SK-N-SH (cell line): Measurements from ENCODE around the gene KCNN3. TPM values are rescaled to one million over a fixed set of nuclear protein-coding genes. Genes with fewer than 3 reads are reported as not detected.
A peak's percentile ranks its signal among the peaks of the same experiment; 100 is the strongest.

Experiments
- CTCF ChIA-PET: fragments of 300-600, 350-600 bp; formaldehyde crosslinking; extraction: SDS; loops from one replicate; lab custom pipeline; 2021; lab: Yijun Ruan, JAX
- POLR2A ChIA-PET: fragments of 350-600 bp; sonication (Branson Sonifier 250); formaldehyde crosslinking; extraction: SDS; loops from one replicate; lab custom pipeline; 2020; ENCODE audit warnings: antibody characterized with exemption, inconsistent platforms; lab: Yijun Ruan, JAX
- DNase-seq: peaks from one replicate; pipeline ENCODE4 v3.0.0; 2012
- H2AFZ ChIP-seq: fragments of 200-600 bp; sonication (generic); 2 replicates; pipeline ENCODE4 v1.8.1; 2016; ENCODE audit warnings: antibody characterized with exemption, mild to moderate bottlenecking, low read depth
- H3F3A ChIP-seq: fragments of 200-600 bp; sonication (generic); replicated peaks from 2 replicates; pipeline ENCODE3; 2016; ENCODE audit warnings: antibody characterized with exemption, mild to moderate bottlenecking; ENCODE audit not compliant: insufficient read depth
- H3K27ac ChIP-seq, 2 experiments: fragments of 200-500 bp in 1 of 2; fragments of 200-600 bp in 1 of 2; sonication (Bioruptor generic) in 1 of 2; sonication (generic), shearing (Covaris generic) in 1 of 2; 2 replicates each; pipeline versions ENCODE4 v1.5.1 to v1.6.1; 2014 to 2016; ENCODE audit warnings: low read depth in 2 of 2, inconsistent platforms in 1 of 2, low read length in 1 of 2, mild to moderate bottlenecking in 1 of 2, mixed read lengths in 1 of 2
- H3K27me3 ChIP-seq: fragments of 200-600 bp; sonication (generic), shearing (Covaris generic); 2 replicates; pipeline ENCODE4 v1.6.1; 2016; ENCODE audit warnings: mixed run types; ENCODE audit not compliant: insufficient read depth
- H3K36me3 ChIP-seq, 2 experiments: fragments of 200-500 bp in 1 of 2; fragments of 200-600 bp in 1 of 2; sonication (Bioruptor generic) in 1 of 2; sonication (generic) in 1 of 2; replicated peaks in 1 of 2; 2 replicates each; pipeline versions ENCODE3 to v1.5.1; 2014 to 2016; ENCODE audit warnings: low read length in 1 of 2, mild to moderate bottlenecking in 1 of 2; ENCODE audit not compliant: insufficient read depth in 2 of 2, control insufficient read depth in 1 of 2
- H3K4me1 ChIP-seq, 2 experiments: fragments of 200-500 bp in 1 of 2; fragments of 200-600 bp in 1 of 2; sonication (Bioruptor generic) in 1 of 2; sonication (generic), shearing (Covaris generic) in 1 of 2; 2 replicates each; pipeline versions ENCODE4 v1.5.1 to v1.6.1; 2014 to 2016; ENCODE audit warnings: low read depth in 1 of 2, low read length in 1 of 2, mixed run types in 1 of 2; ENCODE audit not compliant: insufficient read depth in 2 of 2, control insufficient read depth in 1 of 2
- H3K4me2 ChIP-seq: fragments of 200-600 bp; sonication (generic), shearing (Covaris generic); 2 replicates; pipeline ENCODE4 v1.6.1; 2017; ENCODE audit warnings: mixed run types
- H3K4me3 ChIP-seq, 2 experiments: fragments of 200-500 bp in 1 of 2; fragments of 200-600 bp in 1 of 2; sonication (Bioruptor generic) in 1 of 2; sonication (generic), shearing (Covaris generic) in 1 of 2; 2 replicates each; pipeline versions ENCODE4 v1.5.1 to v1.8.1; 2014 to 2016; ENCODE audit warnings: low read depth in 2 of 2, inconsistent platforms in 1 of 2, low read length in 1 of 2, mild to moderate bottlenecking in 1 of 2, mixed read lengths in 1 of 2, moderate library complexity in 1 of 2
- H3K79me2 ChIP-seq: fragments of 200-600 bp; sonication (generic); 2 replicates; pipeline ENCODE4 v1.8.1; 2017; ENCODE audit warnings: mild to moderate bottlenecking; ENCODE audit not compliant: insufficient read depth
- H3K9ac ChIP-seq: fragments of 200-600 bp; sonication (generic); 2 replicates; pipeline ENCODE4 v1.6.1; 2017; ENCODE audit warnings: mixed run types
- H3K9me2 ChIP-seq: fragments of 200-600 bp; sonication (generic); 2 replicates; pipeline ENCODE4 v1.6.1; 2017; ENCODE audit warnings: mixed run types
- H3K9me3 ChIP-seq: fragments of 200-600 bp; sonication (generic); 2 replicates; pipeline ENCODE4 v1.6.1; 2017; ENCODE audit warnings: mixed run types, mild to moderate bottlenecking, moderate library complexity
- H4K20me1 ChIP-seq: fragments of 200-600 bp; sonication (generic); 2 replicates; pipeline ENCODE4 v1.6.1; 2017; ENCODE audit warnings: mild to moderate bottlenecking, mixed run types; ENCODE audit not compliant: insufficient read depth
- ELF1 ChIP-seq: IDR thresholded peaks from 2 replicates; pipeline ENCODE4 v1.4.0; 2012
- FOSL2 ChIP-seq: IDR thresholded peaks from 2 replicates; pipeline ENCODE4 v1.4.0; 2012; ENCODE audit warnings: low read depth, mild to moderate bottlenecking, moderate library complexity, borderline replicate concordance
- FOXJ3 ChIP-seq: sonication (generic); formaldehyde crosslinking; IDR thresholded peaks from 2 replicates; pipeline ENCODE4 v1.5.1; 2020; ENCODE audit warnings: mild to moderate bottlenecking, missing genetic modification reagents
- GATA2 ChIP-seq: sonication (generic); formaldehyde crosslinking; IDR thresholded peaks from 2 replicates; pipeline ENCODE4 v1.5.0; 2020; ENCODE audit warnings: mild to moderate bottlenecking, missing genetic modification reagents
- MEF2A ChIP-seq: IDR thresholded peaks from 2 replicates; pipeline ENCODE4 v1.4.0; 2012; ENCODE audit warnings: low read depth, borderline replicate concordance
- MXI1 ChIP-seq: IDR thresholded peaks from 2 replicates; pipeline ENCODE4 v1.6.1; 2012; ENCODE audit warnings: mild to moderate bottlenecking, low read depth, low read length, improper control_type of control experiment
- NRF1 ChIP-seq: IDR thresholded peaks from 2 replicates; pipeline ENCODE4 v1.6.1; 2012; ENCODE audit warnings: low read depth, mild to moderate bottlenecking, low read length
- POLR2AphosphoS5 ChIP-seq: IDR thresholded peaks from 2 replicates; pipeline ENCODE4 v1.6.1; 2012; ENCODE audit warnings: low read depth, low read length
- RAD21 ChIP-seq: IDR thresholded peaks from 2 replicates; pipeline ENCODE4 v1.6.1; 2012; ENCODE audit warnings: mild to moderate bottlenecking, low read length
- RCOR1 ChIP-seq: fragments of 150-350 bp; IDR thresholded peaks from 2 replicates; pipeline ENCODE4 v1.6.1; 2017; ENCODE audit warnings: antibody characterized with exemption, low read length
- RXRA ChIP-seq: IDR thresholded peaks from 2 replicates; pipeline ENCODE4 v1.4.0; 2012; ENCODE audit warnings: low read depth, mild to moderate bottlenecking, borderline replicate concordance
- SMC3 ChIP-seq: IDR thresholded peaks from 2 replicates; pipeline ENCODE4 v1.6.1; 2012; ENCODE audit warnings: low read depth, low read length, improper control_type of control experiment
- TCF12 ChIP-seq: IDR thresholded peaks from 2 replicates; pipeline ENCODE4 v1.4.0; 2012
- YY1 ChIP-seq: IDR thresholded peaks from 2 replicates; pipeline ENCODE4 v1.4.0; 2012; ENCODE audit warnings: low read depth, mild to moderate bottlenecking
- whole genome bisulfite sequencing: methylation state at CpG from one replicate; pipeline ENCODE4 v1.1.6; 2017; ENCODE audit warnings: low lambda C conversion rate; 5-methylcytosine and 5-hydroxymethylcytosine counted together
- polyA plus RNA-seq, 3 experiments: library from polyadenylated mRNA; depleted of rRNA; stranded (reverse); fragments of >200 nt; gene quantifications; 2 replicates each; pipeline ENCODE4 v1.2.3, GENCODE V29; 2012
- TF ChIP-seq, protein P1 (sequence below): IDR thresholded peaks from 2 replicates; pipeline ENCODE4 v1.4.0; 2012; ENCODE audit warnings: low read depth, borderline replicate concordance
- TF ChIP-seq, protein P2 (sequence below): fragments of 150-350 bp; IDR thresholded peaks from 2 replicates; pipeline ENCODE4 v1.6.1; 2016; ENCODE audit warnings: mild to moderate bottlenecking, low read depth, low read length
- TF ChIP-seq, protein P3 (sequence below): fragments of 200-600 bp; sonication (generic); IDR thresholded peaks from 2 replicates; pipeline ENCODE4 v1.6.1; 2017; ENCODE audit warnings: antibody characterized with exemption, mild to moderate bottlenecking, moderate library complexity
- TF ChIP-seq, protein P4 (sequence below): fragments of 150-350 bp; IDR thresholded peaks from 2 replicates; pipeline ENCODE4 v1.6.1; 2017; ENCODE audit warnings: antibody characterized with exemption, low read length, low read depth, borderline replicate concordance
- TF ChIP-seq, protein P5 (sequence below): IDR thresholded peaks from 2 replicates; pipeline ENCODE4 v1.4.0; 2012; ENCODE audit warnings: low read depth

Gene KCNN3
- polyA plus RNA-seq, 1 of the 3 experiments (the other 2 are of a cell fraction) = 0.16 TPM

DNA sequence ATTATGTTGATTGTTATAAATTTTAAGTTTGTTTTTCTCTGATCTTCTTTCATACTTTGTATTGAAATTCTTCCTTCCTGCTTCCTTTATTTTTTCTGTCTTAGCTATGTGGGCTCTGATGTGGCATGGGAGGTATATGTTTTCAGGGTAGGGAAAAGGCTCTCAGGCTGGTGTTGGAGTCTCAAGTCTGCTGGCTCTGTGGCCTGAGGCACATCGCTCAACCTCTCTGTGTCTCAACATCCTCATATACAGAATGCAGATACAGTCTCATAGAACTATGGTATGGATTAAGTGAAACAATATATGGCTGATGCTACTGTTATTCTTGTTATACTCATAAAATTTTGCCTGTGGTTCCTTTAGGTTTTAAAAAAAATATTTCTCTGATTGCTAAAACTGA lies 105.9 kb downstream of the KCNN3 start:
- no peak overlapping the region for H3K9ac ChIP-seq
- no peaks in the 10 kb centered on the region for H3K9me2 ChIP-seq

DNA sequence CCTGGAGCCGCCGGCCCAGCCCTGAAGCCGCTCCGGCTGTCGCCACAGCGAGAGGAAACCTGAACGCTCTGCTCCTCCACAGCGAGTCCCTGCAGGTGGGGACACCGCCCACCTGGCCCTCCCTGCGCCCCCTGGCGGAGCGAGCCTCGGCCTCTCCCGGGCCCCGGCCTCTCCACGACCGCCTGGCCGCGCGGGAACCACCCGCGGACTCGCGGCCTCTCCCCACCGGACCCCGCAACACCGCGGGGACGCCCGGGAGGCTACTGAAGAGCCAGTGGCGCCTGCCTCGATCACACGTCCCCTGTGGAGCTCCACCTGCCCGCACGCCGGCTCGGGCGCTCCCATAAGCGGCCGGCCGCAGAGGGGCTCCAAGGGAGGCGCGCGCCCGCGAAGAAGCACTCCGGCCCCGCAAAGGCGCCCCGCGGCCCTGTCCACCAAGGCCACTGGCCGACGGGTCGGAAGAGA lies 109.6 kb downstream of the KCNN3 start:
- Histone ChIP-seq H3K27ac (no peak overlapping the region), H3K9ac (no peak overlapping the region), H3K79me2 (no peaks in the 10 kb centered on the region), H3K4me3 (peak overlapping the region; percentile 35 to 56), H3K36me3 (no peaks in the 10 kb centered on the region), H3K27me3 (peaks cover 26% of the 10 kb centered on the region), H3K9me3 (no peaks in the 10 kb centered on the region), H3K4me1 (no peaks in the 10 kb centered on the region; a peak in 1 of 4 replicates), H3K4me2 (peak overlapping the region; percentile 74), H4K20me1 (no peaks in the 10 kb centered on the region), H2AFZ (no peak overlapping the region), H3K9me2 (no peaks in the 10 kb centered on the region), H3F3A (no peaks in the 10 kb centered on the region)
- ChIA-PET POLR2A (no interaction called here), CTCF (interaction anchor here (0.6 to 4.5 kb wide), 63 partner anchors 10 to 281 kb away, joined by 3 to 64 read pairs (median 4); partner anchors contain the start of gene KCNN3)
- TF ChIP-seq, protein P1, sequence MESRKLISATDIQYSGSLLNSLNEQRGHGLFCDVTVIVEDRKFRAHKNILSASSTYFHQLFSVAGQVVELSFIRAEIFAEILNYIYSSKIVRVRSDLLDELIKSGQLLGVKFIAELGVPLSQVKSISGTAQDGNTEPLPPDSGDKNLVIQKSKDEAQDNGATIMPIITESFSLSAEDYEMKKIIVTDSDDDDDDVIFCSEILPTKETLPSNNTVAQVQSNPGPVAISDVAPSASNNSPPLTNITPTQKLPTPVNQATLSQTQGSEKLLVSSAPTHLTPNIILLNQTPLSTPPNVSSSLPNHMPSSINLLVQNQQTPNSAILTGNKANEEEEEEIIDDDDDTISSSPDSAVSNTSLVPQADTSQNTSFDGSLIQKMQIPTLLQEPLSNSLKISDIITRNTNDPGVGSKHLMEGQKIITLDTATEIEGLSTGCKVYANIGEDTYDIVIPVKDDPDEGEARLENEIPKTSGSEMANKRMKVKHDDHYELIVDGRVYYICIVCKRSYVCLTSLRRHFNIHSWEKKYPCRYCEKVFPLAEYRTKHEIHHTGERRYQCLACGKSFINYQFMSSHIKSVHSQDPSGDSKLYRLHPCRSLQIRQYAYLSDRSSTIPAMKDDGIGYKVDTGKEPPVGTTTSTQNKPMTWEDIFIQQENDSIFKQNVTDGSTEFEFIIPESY = no peak
- peak; percentile 60 for TF ChIP-seq RAD21
- TF ChIP-seq RXRA = no peak
- peak; percentile 76 for TF ChIP-seq SMC3
- no peak for TF ChIP-seq YY1
- no peak for TF ChIP-seq MEF2A
- TF ChIP-seq, protein P2, sequence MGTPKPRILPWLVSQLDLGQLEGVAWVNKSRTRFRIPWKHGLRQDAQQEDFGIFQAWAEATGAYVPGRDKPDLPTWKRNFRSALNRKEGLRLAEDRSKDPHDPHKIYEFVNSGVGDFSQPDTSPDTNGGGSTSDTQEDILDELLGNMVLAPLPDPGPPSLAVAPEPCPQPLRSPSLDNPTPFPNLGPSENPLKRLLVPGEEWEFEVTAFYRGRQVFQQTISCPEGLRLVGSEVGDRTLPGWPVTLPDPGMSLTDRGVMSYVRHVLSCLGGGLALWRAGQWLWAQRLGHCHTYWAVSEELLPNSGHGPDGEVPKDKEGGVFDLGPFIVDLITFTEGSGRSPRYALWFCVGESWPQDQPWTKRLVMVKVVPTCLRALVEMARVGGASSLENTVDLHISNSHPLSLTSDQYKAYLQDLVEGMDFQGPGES = no peak
- TF ChIP-seq, protein P3, sequence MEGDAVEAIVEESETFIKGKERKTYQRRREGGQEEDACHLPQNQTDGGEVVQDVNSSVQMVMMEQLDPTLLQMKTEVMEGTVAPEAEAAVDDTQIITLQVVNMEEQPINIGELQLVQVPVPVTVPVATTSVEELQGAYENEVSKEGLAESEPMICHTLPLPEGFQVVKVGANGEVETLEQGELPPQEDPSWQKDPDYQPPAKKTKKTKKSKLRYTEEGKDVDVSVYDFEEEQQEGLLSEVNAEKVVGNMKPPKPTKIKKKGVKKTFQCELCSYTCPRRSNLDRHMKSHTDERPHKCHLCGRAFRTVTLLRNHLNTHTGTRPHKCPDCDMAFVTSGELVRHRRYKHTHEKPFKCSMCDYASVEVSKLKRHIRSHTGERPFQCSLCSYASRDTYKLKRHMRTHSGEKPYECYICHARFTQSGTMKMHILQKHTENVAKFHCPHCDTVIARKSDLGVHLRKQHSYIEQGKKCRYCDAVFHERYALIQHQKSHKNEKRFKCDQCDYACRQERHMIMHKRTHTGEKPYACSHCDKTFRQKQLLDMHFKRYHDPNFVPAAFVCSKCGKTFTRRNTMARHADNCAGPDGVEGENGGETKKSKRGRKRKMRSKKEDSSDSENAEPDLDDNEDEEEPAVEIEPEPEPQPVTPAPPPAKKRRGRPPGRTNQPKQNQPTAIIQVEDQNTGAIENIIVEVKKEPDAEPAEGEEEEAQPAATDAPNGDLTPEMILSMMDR = peak; percentile 66
- no peak for TF ChIP-seq ELF1
- TF ChIP-seq POLR2AphosphoS5 = no peak
- 3% methylated on average over 8 of the region's 54 CpGs for WGBS
- peak; percentile 91 for DNase-seq

More for the DNA sequence above, 105.9 kb downstream of the KCNN3 start:
- H4K20me1 ChIP-seq = no peaks in the 10 kb centered on the region
- H3F3A ChIP-seq = no peaks in the 10 kb centered on the region
- H3K4me3 ChIP-seq = no peak overlapping the region
- DNase-seq = no peak
- no peaks in the 10 kb centered on the region for H3K79me2 ChIP-seq
- no peak overlapping the region for H2AFZ ChIP-seq
- no peak for TF ChIP-seq FOSL2
- TF ChIP-seq MXI1 = no peak
- no peak for TF ChIP-seq POLR2AphosphoS5
- TF ChIP-seq RAD21 = no peak
- TF ChIP-seq, protein P2 = no peak
- no peak for TF ChIP-seq TCF12
- no peak for TF ChIP-seq YY1
- no peak for TF ChIP-seq FOXJ3 (CRISPR knock-in tag)
- TF ChIP-seq NRF1 = no peak
- TF ChIP-seq, protein P4, sequence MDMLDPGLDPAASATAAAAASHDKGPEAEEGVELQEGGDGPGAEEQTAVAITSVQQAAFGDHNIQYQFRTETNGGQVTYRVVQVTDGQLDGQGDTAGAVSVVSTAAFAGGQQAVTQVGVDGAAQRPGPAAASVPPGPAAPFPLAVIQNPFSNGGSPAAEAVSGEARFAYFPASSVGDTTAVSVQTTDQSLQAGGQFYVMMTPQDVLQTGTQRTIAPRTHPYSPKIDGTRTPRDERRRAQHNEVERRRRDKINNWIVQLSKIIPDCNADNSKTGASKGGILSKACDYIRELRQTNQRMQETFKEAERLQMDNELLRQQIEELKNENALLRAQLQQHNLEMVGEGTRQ = no peak
- no peak for TF ChIP-seq RCOR1
- TF ChIP-seq, protein P5, sequence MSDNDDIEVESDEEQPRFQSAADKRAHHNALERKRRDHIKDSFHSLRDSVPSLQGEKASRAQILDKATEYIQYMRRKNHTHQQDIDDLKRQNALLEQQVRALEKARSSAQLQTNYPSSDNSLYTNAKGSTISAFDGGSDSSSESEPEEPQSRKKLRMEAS = no peak
- no peak for TF ChIP-seq GATA2 (CRISPR knock-in tag)
- TF ChIP-seq SMC3 = no peak
- ChIA-PET POLR2A (no interaction called here), CTCF (interaction anchor here (1.3 to 1.7 kb wide), 2 partner anchors 95 to 98 kb away, joined by 3 to 4 read pairs; no protein-coding TSS in a partner anchor)
- H3K9me3 ChIP-seq = no peaks in the 10 kb centered on the region
- H3K27me3 ChIP-seq = peaks cover 28% of the 10 kb centered on the region
- H3K36me3 ChIP-seq = no peaks in the 10 kb centered on the region
- H3K27ac ChIP-seq = no peak overlapping the region
- 85% methylated on average over 1 of the region's 1 CpG for WGBS
- no peak overlapping the region for H3K4me2 ChIP-seq
- H3K4me1 ChIP-seq = peaks cover 0 to 7% of the 10 kb centered on the region in 2 experiments; a peak in 2 of 4 replicates
